NCI-H226 (cell line): Measurements from ENCODE around the gene TRIM47.
"Not testable (repeated sequence)": the region's sequence is repeated elsewhere in the genome, so short reads cannot be mapped to it uniquely, and the experiment has no call there.

Source experiments
- DNase-seq: peaks from one replicate; pipeline ENCODE4 v3.0.0-alpha.2; 2015

TRIM47 gene

DNA sequence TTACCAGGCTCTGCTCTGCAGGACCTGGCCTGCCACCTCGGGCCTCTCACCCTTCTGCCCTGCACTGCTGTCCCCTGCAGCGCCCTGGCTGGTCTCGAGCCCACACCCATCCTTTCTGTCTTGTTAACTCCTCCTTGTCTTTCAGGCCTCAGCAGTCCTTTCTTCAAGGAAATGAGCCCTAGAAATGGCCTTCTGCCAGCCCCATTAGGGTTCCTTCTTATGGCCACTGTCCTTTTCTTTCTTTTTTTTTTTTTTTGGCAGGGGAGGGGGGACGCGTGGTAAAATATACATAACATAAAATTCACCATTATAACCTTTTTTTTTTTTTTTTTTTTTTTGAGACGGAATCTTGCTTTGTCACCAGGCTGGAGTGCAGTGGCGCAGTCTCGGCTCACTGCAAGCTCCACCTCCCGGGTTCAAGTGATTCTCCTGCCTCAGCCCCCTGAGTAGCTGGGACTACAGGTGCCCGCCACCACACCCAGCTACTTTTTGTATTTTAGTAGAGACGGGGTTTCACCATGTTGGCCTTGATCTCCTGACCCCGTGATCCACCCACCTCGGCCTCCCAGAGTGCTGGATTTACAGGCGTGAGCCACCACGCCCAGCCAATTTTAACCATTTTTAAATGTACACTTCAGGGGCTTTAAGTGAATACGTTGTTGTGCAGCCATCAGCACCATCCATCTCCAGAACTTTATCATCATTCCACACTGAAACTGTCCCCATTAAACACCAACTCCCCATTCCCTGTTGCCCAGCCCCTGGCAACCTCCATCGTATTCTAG, 12.8 kb downstream of the TRIM47 start:
- DNase-seq = not testable (repeated sequence)

DNA sequence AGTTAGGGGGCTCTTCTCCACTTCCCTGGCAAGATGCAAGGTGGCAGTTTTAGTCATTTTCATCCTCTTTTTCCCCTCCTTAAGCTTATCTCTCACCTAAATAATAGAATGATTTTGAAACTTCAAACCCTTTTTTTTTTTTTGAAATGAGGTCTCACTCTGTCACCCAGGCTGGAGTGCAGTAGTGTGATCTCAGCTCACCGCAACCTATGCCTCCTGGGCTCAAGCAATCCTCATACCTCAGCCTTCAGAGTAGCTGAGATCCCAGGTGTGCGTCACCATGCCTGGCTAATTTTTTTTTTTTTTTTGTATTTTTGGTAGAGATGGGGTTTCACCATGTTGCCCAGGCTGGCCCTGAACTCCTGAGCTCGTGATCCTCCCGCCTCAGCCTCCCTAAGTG, 13.5 kb downstream of the TRIM47 start:
- DNase-seq = not testable (repeated sequence)

DNA sequence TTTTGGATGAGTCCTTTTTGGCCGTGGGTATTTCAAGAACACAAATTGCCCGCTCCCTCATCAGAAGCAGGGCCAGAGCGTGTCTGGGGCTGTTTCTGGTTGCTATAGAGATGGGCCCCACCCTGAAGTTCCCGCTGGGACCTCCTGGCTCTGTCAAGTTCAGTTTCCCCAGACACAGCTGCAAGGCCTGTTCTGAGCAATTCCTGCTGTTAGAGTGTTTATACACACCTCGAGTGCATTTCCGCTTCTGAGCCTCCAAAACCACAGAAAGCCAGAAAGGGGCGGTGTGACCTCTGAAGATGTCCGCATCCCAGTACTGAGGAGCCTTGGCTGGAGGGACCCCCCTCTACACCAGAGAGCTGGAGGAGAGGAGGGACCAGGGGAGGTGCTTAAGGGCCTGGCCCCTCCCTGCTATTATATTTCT, 13.9 kb downstream of the TRIM47 start:
- DNase-seq = no peak

DNA sequence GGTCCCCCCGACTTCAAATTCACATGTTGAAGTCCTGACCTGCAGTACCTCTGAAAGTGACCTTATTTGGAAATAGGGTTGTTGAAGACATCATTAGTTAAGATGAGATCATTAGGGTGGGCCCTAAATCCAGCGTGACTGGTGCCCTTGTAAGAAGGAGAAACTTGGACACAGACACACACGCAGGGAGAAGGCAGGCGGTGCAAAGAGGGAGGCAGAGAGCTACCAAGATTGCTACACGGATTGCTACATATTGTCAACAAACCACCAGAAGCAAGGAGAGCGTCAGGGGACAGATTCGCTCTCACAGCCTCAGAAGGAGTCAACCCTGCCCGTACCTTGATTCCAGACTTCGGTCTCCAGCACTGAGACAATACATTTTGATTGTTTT, 16.5 kb downstream of the TRIM47 start:
- DNase-seq = no peak

DNA sequence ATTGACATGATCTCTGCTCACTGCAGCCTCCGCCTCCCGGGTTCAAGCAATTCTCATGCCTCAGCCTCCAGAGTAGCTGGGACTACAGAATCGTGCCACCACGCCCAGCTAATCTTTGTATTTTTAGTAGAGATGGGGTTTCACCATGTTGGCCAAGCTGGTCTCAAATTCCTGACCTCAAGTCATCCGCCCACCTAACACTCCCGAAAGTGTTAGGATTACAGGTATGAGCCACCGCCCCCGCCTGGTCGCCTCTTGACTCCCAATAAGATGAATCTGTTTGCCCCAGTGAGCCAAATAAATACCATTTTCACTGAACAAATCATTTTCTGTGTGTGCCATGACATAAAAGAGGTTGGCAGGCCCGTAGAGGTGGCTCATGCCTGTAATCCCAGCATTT, 19.0 kb downstream of the TRIM47 start:
- DNase-seq = not testable (repeated sequence)

DNA sequence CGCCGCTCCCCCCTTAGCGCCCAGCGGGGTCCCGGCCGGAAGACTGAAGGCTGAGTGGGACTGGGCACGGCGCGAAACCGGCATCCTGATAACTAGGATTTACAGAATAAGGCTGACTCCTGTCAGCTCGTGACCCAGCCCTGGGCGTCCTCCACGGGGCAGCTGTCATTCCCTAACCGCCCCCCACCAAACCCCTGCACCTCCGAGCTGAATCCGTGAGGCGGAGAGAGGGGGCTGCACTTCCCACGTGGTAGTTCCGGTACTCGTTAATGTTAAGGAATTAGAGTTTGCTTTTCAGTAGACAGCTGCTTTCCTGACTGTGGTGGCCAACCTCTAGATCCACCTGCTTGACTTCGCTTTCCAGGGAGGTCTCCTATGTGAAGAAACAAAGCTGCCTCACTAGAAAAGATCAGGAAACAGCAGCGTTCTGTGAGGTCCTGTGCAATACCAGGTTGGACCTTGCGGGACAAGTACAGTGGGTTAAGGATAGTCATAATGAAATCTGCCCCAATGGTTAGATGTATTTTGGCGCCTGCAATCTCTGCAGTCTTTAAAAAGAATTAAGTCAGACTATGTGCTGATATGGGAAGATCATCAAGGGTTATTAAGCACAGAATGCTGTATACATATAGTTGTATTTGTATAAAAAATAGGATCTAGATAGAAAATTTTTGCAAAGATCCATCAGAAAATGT, 22.2 kb downstream of the TRIM47 start:
- no peak for DNase-seq

DNA sequence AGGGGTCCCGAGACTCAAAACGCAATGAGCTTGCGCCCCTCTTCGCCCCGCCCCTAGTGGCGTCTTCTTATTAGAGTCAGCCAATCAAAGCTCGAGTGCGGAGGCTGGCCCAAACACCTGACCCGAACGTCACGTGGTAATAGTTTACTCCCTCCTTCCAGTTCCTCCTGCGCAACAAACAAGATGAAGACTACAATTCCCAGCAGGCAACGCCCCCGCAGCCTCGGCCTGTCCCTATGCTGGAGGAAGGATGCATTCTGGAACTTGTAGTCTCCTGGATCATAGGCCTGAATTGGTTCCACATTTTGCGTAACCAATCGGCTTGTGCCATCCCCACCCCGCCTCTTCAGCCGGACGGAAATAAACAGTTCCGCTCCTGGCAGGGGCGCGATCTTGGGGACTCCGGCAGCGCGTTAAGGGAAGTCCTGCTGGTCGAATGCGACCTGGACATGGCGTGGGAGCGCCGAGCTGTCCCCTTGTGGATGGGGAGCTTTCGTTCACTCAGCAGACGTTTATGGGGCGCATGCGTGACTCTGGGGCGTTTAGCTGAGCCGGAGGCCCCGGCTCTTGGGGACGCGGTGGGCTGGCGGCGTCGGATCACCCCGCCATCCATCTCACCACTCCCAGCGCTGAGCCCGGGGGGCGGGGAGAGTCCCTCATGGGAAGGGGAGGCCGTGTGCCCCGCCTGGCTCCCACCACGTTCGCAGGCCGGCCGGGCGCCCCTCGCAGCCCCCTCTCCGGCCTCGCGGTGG, 22.9 kb downstream of the TRIM47 start, which contains the start of gene WBP2:
TSS of gene WBP2 (minus strand) at position 26 of the 752 bp plus-strand sequence. CDS start 38 bp downstream, outside the sequence.
- DNase-seq = peak; percentile 99

DNA sequence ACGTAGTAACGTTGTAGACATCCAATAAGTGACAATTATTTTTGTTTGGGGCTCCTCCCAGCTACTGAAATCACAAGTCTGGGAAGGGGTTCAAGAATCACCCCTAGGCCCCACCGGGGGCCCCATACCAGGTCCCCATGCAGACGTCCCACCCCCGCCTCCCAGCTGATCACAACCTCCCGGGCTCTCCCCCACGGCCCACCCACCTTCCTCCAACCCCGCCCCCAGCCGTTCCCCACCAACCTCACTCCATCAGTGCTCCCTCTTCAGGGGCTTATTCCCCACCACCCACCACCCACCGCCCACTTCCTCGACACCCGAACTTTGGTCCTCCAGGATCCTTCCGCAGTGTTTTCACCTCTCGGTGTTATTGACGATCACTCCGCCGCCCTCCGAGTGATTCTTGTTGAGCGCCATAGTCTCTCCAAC, 23.5 kb downstream of the TRIM47 start:
- no peak for DNase-seq

DNA sequence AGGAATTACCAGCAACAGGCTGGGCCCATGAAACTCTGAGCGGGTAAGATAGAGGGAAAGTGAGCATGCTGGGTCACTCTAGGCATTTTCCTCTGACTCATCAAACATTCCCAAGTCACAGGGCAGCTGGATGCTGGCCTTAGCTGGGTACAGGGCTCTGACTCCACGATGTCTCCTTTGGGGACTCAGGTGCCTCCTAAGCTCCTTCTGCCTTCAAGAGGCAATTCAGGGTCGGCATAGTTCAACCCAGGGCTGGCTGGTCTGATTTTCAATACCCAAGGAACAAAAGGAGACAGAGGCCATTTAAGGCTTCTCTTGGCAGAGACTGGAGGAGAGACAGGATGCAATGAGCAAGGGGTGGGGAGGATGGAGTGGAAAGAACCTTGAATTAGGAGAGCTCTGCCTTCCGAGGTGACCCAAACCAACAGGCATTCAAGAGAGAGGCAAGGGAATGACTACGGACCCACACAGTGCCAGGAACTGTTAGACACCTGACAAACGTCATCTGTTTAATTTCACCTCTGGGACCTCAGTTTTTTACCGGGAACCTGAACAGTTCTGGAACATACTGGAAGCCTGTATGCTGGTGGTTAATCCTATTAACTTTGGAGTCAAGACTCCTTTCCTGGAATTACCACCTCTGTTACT, 24.2 kb downstream of the TRIM47 start:
- peak; percentile 82 for DNase-seq

DNA sequence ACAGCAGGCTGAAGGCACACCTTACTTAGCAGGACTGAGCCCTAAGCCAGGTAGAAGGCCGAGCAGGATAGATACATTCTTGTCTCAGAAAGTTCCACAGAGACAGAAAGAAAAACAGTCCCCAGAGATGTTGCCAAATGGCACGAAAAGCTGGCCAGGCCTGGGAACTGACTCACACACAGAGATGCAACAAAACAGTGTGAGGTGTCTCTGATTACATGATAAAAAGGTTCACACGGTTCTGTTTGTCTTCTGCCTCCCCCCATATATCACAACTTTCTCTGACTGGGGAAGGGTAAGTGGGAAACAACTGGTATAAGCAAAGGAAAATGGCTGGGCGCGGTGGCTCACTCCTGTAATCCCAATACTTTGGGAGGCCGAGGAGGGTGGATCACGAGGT, 24.9 kb downstream of the TRIM47 start:
- DNase-seq = peak; percentile 56

DNA sequence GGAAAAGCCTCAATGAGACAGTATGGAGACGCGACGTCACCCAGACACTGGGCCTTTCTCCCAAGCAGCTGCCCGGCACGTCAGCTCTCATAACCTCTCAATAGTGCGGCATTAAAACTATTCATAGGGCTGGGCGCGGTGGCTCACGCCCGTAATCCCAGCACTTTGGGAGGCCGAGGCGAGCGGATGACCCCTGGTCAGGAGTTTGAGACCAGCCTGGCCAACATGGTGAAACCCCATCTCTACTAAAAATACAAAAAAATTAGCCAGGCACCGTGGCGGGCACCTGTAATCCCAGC, 26.7 kb downstream of the TRIM47 start:
- DNase-seq = not testable (repeated sequence)

DNA sequence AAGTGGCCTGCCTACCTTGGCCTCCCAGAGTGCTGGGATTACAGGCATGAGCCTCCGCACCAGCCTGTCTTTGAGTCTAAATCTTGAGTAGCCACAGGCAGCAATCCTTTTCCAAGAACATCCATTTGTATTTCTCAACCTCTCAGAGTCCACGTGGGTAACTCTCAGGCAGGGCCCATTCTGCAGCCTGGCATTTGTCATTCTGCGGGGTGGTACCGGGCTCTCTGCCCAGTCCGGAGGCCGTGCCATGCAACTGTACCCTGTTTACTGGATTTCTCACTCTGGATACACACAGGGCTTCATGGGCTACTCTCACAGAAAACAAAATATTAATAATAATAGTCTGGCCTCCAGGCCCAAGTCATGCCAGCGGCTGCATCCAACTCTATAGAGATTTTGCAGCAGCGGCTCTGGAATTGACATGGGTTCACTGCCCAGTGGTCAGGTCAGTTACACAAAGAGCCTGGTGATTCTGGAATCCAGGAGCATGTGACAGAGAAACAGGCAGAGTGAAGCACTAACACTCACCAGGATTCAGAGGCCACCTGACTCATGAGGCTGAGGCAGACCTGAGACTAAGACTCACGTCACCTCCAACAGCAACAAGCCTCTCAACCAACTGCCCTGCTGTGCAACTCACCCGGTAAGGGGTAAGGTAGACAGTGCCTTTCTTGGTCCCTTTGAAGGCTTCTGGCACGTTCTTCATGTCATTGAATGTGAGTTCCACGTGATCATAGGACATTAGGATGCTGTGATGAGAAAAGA, 27.3 kb downstream of the TRIM47 start:
- no peak for DNase-seq

DNA sequence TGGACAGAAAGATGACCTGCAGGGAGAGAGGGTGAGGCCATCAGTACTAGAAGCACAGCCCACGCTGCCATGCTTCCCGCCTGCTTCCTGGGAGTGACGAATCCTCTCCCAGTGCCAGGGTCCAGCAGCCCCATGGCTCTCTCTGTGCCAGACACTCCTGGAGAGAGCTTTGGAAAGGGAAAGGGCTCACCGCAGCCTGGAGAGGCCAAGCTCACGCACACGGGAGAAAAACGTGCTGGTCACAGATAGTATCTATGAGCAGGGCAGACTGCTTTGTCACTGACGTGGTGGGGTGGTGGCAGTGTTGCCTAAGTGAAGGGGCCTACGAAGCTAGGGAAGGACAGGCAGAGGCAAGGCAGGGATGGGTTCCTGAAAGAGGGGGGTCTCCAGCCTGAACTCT, 28.7 kb downstream of the TRIM47 start:
- DNase-seq = no peak

DNA sequence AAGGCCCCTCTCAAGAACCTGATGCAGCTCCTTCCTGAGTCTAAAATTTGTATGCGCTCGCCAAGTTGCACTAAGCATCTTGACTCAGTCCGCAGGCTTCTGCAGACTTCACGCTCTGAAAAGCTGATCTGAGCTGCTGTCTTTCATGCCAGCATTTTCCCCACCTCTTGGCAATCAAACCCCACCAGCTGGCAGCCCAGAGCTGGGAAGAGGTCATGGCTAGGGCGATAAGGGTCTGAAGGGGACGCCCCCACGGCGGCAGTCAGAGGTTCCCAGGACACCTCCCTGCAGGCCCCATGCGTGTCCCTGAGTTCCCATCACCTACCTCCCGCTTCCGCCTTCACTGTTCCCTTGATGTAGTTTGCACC, 29.1 kb downstream of the TRIM47 start:
- DNase-seq = no peak

DNA sequence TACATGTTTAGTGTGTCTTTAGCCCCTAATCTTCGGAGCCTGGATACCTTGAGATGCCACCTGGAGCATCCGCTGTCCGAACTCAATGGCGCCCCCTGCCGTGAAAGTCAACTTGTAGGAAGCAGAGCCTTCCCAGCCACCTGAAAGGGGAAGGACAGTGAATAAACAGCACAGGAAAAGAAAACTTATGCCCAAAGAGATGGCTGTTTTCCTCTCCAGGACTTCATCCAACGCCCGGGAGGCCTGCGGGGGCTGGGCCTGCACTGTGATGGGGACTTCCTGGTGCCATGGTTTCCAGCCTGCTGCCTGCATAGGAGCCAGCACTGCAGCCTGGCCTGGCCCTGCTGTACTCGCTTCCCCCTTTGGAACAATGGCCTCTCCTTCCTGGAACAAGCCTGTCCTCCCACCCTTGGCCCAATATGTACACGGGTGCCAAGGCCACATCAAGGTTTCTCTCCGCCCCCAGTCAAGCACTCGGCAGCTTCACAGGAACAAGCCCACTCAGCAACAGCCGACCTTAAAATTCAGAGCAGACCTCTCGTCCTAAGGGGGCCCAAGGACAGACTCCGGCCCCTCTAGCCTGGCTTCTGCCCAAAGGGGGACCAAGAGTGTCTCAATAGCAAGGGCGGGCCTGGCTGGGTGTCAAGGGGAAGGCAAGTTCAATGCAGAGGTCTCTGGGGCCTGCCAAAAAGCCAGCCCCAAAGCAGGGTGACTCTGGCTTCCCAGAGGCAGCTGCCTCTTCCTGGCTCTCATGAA, 29.7 kb downstream of the TRIM47 start:
- DNase-seq = no peak

DNA sequence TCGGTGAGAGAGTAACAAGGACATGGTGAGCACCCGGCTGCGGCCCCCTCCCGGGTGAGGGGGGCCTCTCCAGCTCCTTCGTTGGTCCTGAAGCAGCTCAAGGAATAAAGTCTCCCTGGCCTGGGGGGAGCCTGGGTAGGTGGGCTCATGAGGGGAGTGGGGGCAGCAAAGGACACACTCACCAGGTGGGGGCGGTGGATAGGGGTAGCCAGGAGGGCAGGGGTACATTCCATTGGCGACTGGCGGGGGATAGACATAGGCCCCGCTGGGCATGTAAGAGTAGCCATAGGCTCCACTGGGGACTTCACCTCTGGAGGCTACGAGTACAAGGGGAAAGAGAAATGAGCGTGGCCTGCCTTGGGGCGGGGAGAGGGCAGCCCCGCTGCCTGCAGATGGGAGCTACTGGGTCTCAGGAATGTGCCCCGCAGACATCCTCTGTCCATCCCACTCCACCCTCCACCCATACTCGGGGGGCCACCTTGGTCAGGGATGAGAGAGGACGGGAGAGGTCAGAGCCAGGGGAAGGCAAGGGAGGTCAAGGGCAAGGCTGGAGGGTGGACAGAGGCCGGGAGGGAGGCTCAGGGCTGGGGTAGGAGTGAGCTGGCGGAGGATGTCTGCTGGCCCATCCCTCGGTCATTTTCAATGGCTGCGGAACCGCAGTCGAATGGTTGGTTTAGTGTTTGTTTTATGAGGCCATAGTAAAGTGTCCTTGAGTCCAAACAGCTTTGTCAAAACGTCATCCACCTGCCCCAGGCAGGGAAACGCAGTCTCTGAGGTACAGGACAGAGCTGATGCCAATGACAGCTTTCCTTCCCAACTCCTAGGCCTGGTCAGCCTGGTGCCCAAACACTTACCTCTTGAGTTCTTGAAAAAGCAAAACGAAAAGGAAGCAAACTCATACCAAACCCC, 30.5 kb downstream of the TRIM47 start:
- no peak for DNase-seq

DNA sequence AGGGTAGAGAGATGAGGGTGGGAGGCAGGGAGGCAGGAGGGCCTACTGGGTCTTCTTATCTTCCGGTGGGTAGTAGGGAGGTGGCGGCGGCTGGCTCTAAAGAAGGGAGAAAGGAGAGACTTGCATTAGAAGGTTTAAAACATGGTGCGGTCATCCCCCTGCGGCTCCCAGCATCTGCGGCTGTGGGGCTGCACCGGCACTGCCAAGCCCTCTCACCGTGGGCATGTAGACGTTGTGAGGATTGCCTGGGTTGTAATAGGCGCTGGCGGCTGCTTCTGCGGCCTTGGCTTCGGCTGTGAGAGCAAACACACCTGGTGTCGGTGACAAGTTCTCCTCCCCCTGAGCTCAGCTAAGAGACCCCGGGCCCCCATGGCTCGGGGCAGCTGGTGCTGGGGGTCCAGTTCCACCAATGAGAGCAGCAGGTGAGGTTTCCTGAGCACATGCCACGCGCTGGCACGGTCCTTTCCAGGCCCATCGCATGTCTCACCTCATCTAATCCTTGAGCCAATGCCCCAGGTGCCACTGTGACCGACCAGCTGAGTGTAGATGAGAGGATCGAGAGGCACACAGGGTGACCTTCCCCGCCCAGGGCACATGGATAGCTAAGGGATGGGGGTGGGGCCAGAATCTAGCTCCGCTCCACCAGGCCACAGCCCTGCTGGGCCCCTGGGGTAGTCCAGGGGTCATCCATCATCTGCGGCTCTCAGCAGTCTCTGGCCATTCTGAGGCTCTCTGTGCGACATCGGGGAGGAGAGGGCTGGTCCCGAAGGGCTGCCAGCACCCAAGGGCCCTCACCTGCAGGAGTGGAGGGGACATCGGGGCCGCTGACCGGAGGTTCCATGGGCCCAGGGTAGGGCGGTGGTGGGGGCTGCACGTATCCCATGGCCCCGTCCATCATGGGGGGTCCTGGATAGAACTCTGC, 31.4 kb downstream of the TRIM47 start:
- DNase-seq = no peak

DNA sequence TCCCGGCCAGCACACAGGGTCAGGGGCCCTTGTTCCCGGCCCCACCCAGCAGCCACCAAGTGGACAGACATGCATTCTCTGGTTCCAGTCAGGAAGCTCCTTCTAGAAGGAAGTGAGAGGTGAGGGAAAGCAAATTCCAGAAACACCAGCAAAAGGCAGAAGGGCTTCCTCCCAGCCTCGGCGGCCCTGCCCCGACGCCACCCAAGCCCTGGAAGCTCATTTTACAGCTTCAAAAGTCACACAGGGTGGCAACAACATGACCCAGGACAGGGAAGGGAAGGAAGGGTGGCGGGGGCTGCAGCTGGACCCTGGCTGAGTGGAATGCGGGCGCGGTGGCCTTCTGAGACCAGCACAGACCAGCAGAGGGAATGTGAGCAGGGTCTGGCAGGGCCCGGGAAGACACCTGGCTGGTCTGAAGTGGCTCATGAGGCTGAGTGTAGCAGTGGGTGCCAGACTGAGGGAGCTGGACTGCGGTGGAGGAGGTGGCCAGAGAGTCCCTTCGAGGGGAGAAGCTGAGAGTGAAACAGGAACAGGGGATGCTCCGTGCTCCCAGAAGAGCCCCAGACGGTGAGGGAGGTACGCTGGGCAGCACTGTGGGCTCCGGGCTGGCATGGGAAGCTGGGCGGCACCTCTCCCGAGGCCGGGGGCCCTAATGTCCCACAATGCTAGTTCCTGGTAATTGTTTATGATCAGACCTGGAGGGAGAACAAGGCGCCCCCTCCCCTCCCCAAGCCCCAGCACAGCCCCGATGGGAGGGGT, 32.3 kb downstream of the TRIM47 start:
- DNase-seq = no peak
